HG02763 (cell line): ENCODE measurements around the gene PPP2R3B.
"Not testable (repeated sequence)": the region's sequence is repeated elsewhere in the genome, so short reads cannot be mapped to it uniquely, and the experiment has no call there.

Experiments used
- ATAC-seq: cut with Tn5 transposase; IDR thresholded peaks from one replicate; pipeline ENCODE4 v1.9.1; 2021; ENCODE audit warnings: mild to moderate bottlenecking, moderate library complexity; ENCODE audit not compliant: unreplicated experiment

Gene PPP2R3B

GRCh38 chrX:386768-387575 lies at the start of gene PPP2R3B:
Gene PPP2R3B, minus strand, starts transcription at chrX:386907. Its CDS starts 216 bp downstream, at chrX:386691.
- ATAC-seq: peak; percentile 96

- ATAC-seq: no peak
Observed at GRCh38 chrX:435536-436122, 48.9 kb upstream of the PPP2R3B start.

GRCh38 chrX:434946-435345 lies 48.2 kb upstream of the PPP2R3B start:
- no peak for ATAC-seq

GRCh38 chrX:433771-434170 lies 47.1 kb upstream of the PPP2R3B start:
- ATAC-seq: no peak

- not testable (repeated sequence) for ATAC-seq
Observed at GRCh38 chrX:432666-433065, 46.0 kb upstream of the PPP2R3B start.

- ATAC-seq: no peak
Observed at GRCh38 chrX:431492-432111, 44.9 kb upstream of the PPP2R3B start.

- no peak for ATAC-seq
Observed at GRCh38 chrX:431056-431455, 44.3 kb upstream of the PPP2R3B start.

- ATAC-seq: no peak
Observed at GRCh38 chrX:429266-429825, 42.6 kb upstream of the PPP2R3B start.

GRCh38 chrX:427812-428725 lies 41.4 kb upstream of the PPP2R3B start:
- no peak for ATAC-seq

- ATAC-seq: no peak
Observed at GRCh38 chrX:426881-427280, 40.2 kb upstream of the PPP2R3B start.

GRCh38 chrX:425056-425455 lies 38.3 kb upstream of the PPP2R3B start:
- ATAC-seq: no peak

GRCh38 chrX:421646-422391 lies 35.1 kb upstream of the PPP2R3B start:
- no peak for ATAC-seq

- ATAC-seq: no peak
Observed at GRCh38 chrX:420496-421223, 34.0 kb upstream of the PPP2R3B start.

- no peak for ATAC-seq
Observed at GRCh38 chrX:418927-419729, 32.4 kb upstream of the PPP2R3B start.

GRCh38 chrX:415498-415897 lies 28.8 kb upstream of the PPP2R3B start:
- ATAC-seq: not testable (repeated sequence)

GRCh38 chrX:413322-414201 lies 26.9 kb upstream of the PPP2R3B start:
- ATAC-seq: no peak

- no peak for ATAC-seq
Observed at GRCh38 chrX:410296-410695, 23.6 kb upstream of the PPP2R3B start.

- ATAC-seq: no peak
Observed at GRCh38 chrX:405149-405548, 18.4 kb upstream of the PPP2R3B start.
